ENCODE data around the gene PRDM7.

DNA sequence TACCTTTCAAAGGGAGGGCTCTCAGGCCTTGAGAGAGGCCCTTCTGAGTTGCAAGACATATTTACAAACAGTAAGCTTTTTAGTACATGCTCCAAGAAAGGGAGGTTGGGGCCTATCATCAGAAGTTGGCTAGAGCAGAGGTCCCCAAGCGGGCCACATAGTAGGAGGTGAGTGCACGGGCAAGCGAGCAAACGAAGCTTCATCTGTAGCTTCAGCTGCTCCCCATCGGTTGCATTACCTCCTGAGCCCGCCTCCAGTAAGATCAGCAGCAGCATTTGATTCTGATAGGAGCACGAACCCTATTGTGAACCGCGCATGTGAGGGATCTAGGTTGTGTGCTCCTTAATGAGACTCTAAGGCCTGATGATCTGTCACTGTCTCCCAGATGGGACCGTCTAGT, 26.2 kb downstream of the PRDM7 start:
- TF ChIP-seq, protein P1, sequence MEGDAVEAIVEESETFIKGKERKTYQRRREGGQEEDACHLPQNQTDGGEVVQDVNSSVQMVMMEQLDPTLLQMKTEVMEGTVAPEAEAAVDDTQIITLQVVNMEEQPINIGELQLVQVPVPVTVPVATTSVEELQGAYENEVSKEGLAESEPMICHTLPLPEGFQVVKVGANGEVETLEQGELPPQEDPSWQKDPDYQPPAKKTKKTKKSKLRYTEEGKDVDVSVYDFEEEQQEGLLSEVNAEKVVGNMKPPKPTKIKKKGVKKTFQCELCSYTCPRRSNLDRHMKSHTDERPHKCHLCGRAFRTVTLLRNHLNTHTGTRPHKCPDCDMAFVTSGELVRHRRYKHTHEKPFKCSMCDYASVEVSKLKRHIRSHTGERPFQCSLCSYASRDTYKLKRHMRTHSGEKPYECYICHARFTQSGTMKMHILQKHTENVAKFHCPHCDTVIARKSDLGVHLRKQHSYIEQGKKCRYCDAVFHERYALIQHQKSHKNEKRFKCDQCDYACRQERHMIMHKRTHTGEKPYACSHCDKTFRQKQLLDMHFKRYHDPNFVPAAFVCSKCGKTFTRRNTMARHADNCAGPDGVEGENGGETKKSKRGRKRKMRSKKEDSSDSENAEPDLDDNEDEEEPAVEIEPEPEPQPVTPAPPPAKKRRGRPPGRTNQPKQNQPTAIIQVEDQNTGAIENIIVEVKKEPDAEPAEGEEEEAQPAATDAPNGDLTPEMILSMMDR (conservative IDR thresholded peaks at IDR 0.05; ENCODE audit: low read depth, low read length), result no peak
- no peak for TF ChIP-seq EZH2 (IDR thresholded peaks at IDR 0.05; ENCODE audit: borderline replicate concordance, low read depth, low read length, poor library complexity, severe bottlenecking)

Data from A673 (cell line).